Activated T-cell treated with anti-CD3 and anti-CD28 coated beads, Interleukin-2, amount 50 U/mL, for 1 hour (primary cell): ENCODE data around the gene ARMC2.
"Not testable (repeated sequence)": the region's sequence is repeated elsewhere in the genome, so short reads cannot be mapped to it uniquely, and the experiment has no call there.

Source experiments
- DNase-seq: peaks from one replicate; pipeline ENCODE4 v3.0.0-alpha.2; 2020

Gene ARMC2, protein sequence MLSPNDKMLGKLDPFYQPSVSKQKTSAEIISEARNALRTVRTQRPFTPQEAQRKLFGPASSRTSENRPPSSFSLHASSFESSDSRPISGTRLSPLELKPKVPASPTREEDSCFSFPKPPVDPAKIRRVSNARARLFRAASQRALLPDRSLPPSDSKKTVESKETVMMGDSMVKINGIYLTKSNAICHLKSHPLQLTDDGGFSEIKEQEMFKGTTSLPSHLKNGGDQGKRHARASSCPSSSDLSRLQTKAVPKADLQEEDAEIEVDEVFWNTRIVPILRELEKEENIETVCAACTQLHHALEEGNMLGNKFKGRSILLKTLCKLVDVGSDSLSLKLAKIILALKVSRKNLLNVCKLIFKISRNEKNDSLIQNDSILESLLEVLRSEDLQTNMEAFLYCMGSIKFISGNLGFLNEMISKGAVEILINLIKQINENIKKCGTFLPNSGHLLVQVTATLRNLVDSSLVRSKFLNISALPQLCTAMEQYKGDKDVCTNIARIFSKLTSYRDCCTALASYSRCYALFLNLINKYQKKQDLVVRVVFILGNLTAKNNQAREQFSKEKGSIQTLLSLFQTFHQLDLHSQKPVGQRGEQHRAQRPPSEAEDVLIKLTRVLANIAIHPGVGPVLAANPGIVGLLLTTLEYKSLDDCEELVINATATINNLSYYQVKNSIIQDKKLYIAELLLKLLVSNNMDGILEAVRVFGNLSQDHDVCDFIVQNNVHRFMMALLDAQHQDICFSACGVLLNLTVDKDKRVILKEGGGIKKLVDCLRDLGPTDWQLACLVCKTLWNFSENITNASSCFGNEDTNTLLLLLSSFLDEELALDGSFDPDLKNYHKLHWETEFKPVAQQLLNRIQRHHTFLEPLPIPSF

DNA sequence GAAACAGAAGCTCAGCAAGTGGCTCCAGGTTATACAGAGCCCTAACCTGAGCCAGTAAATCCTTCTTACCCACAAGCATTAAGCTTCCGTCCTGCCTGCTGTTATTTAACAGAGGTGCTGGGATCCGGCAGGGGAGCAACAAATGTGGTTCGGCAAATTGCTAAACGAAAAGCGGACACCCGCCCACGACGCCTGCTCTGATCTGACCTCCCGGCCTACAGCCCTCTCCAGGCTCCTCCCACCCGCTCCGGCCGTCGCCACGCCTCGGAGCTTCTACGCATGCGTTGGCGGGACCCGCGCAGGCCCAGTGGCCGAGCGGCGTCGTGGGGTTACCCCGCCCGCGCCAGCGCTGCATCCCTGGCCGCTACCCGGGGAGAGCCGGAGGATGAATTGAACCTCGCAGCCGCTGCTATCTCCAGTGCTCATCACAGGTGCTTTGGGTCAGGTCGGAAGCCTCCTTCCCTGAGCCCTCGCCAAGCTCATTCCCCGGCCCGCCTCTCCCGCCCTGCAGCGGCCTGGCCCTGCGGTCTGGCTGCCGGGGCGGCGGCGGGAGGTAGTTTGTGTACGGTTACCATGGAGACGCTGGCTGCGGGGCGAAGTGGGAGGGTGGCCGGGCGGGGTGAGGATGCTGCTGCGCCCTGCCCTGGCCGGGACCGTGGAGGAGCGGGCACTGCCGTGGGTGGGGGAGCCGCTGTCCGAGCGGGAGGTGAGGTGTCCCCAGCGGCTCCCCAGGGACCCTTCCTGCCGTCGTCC, at the start of gene ARMC2:
TSS of gene ARMC2 (plus strand) at position 307 of the 753 bp plus-strand sequence. CDS start 5,846 bp downstream, outside the sequence.
- DNase-seq = peak; percentile 88

GRCh38 chr6:108798670-108799353, 49.4 kb upstream of the ARMC2 start:
- peak; percentile 44 for DNase-seq

DNA sequence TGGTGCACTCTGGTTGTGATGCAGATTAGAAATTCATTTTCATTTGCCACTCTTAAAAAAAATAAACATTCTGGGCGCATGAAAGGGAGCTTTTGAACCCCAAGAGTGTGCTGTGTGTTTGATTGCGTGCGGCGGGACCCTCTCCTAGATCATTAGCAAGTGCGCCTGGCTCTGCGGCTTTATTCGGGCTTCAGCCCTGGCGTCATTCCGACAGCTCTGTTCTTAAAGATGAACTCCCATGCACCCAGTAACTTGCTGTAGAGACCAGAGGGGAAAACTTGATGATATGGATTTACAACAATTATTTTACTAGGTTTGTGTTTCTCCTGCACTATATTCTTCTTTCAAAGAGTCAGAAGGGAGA, 48.9 kb upstream of the ARMC2 start:
- DNase-seq = no peak

- DNase-seq = no peak
These were observed 48.4 kb upstream of the ARMC2 start for GRCh38 chr6:108799791-108800190.

GRCh38 chr6:108800427-108800864, 47.8 kb upstream of the ARMC2 start:
- DNase-seq = no peak

GRCh38 chr6:108801366-108801765, 46.9 kb upstream of the ARMC2 start:
- DNase-seq = no peak

DNA sequence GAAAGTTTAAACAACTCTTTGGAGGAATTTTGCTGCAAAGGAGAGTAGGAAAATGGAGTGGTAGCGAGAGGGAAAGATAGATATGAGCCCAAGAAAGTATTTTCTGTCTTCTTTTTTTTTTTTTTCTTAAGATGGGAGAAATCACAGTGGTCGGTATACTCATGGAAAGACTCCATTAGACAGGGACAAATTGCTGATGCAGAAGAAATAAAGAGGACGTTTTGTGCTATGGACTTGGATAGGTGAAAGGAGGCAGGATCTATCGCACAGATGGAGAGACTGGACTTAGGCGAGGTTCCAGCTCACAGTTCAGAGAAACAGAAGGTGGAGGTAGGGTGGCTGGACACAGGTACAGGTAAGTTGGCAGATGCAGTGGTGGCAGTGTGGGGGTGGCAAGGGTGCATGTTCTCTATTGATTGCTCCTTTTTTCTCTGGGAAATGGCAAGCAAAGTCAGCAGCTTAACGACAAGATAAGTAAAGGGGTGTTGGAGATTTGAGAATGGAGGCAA, 44.2 kb upstream of the ARMC2 start:
- no peak for DNase-seq

- DNase-seq = no peak
These were observed 43.3 kb upstream of the ARMC2 start for GRCh38 chr6:108804956-108805355.

- DNase-seq = no peak
These were observed 42.5 kb upstream of the ARMC2 start for GRCh38 chr6:108805611-108806167.

- no peak for DNase-seq
These were observed 42.1 kb upstream of the ARMC2 start for GRCh38 chr6:108806171-108806570.

DNA sequence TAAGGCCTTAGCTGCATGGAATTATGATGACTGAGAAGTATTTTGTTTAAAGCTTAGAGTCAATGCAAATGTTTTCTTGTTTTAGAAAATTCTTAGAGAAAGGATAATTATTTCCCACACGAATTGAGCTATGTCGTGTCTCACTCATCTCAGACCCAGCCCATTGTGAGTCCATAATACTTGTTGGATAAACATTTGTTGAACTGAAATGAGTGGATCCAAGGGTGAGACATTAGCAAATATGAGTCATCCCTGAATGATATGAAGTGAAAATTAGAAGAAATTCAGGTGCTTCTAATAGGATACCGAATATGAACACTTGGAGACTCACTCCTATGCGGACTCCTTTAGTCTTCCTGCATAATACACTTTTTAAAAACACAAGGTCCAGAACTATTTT, 41.6 kb upstream of the ARMC2 start:
- no peak for DNase-seq

DNA sequence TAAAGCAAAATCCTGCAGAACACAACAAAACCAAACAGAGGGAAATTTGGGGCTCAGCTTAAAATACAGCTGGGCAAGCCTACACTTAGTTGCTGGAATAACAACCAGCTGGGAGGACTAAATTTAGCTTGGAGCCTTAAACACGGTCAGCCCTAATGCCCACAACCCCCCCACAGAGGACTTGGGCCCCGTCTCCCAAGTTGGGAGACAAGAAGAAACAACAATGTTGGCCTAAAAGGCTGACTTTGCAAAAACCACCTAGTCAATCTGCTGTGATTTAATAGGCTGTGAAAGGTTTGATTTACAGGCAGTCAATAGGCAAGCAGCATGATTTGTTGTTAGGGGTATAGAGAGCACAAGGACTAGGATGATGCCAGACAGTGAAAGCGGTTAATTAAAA, 40.3 kb upstream of the ARMC2 start:
- DNase-seq = no peak

DNA sequence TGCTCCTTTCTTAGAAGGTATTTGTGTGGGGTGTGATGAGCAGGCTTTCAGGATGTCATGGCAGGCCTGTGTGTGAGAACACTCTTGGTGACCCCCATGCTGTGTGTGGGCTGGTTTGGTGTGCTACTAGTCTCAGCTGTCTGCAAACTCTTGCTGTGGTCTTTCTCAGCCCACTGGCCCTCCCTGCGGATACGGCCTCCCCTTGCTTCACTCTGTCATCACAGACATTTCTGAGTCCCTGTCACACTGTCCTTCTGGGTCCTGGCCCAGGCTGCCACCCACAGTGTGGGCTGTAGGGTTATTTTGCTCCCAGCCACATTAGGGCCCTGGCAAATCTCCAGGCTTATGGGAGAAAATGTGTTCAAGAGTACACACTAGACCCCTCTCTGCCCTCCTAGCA, 39.0 kb upstream of the ARMC2 start:
- no peak for DNase-seq

- no peak for DNase-seq
These were observed 38.1 kb upstream of the ARMC2 start for GRCh38 chr6:108810057-108810643.

GRCh38 chr6:108811490-108811889, 36.7 kb upstream of the ARMC2 start:
- DNase-seq = no peak

DNA sequence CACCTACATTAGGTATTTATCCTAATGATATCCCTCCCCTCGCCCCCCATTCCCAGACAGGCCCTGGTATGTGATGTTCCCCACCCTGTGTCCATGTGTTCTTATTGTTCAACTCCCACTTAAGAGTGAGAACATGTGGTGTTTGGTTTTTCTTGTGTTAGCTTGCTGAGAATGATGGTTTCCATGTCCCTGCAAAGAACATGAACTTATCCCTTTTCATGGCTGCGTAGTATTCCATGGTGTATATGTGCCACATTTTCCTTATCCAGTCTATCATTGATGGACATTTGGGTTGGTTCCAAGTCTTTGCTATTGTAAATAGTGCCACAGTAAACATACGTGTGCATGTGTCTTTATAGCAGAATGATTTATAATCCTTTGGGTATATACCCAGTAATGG, 35.0 kb upstream of the ARMC2 start:
- not testable (repeated sequence) for DNase-seq

- DNase-seq = not testable (repeated sequence)
These were observed 30.9 kb upstream of the ARMC2 start for GRCh38 chr6:108817276-108817675.

DNA sequence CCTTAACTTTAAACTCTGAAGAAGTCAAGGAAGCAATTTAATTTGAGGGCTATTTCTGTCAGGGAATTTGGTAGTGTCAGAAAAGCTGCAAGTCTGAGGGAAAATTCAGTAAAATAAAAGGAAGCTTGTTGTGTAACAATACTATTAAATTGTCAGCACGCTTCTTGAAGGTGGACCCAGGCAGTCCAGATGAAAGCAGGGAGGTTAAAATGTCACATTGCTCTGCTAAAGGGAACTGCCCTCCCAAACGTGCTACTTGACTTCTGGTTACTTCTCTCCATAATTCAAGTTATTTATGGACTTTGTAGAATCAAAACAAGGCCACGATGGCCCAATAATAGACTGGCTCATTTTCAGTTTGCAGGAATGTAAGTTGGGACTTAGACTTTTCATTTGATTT, 28.2 kb upstream of the ARMC2 start:
- DNase-seq = no peak

- no peak for DNase-seq
These were observed 25.8 kb upstream of the ARMC2 start for GRCh38 chr6:108822401-108822800.

GRCh38 chr6:108825326-108825725, 22.9 kb upstream of the ARMC2 start:
- no peak for DNase-seq

GRCh38 chr6:108831104-108831503, 17.1 kb upstream of the ARMC2 start:
- no peak for DNase-seq

GRCh38 chr6:108832738-108833137, 15.5 kb upstream of the ARMC2 start:
- no peak for DNase-seq
